CD4-positive, alpha-beta T cell (primary cell): Measurements from ENCODE around the gene PRND. TPM values are rescaled to one million over a fixed set of nuclear protein-coding genes. Genes with fewer than 3 reads are reported as not detected.

Experiments
- ATAC-seq: fragments of 200-7000 bp; cut with Tn5 transposase; one replicate; pipeline ENCODE4 v1.10.0; 2022; ENCODE audit warnings: mild to moderate bottlenecking; ENCODE audit not compliant: poor library complexity
- CTCF ChIA-PET: fragments of 350-600 bp; sonication (Branson Sonifier 250); formaldehyde crosslinking; loops from one replicate; lab custom pipeline; 2021; ENCODE audit warnings: antibody characterized with exemption, inconsistent platforms; lab: Charles Lee
- POLR2A ChIA-PET: fragments of 350-600 bp; sonication (Branson Sonifier 250); formaldehyde crosslinking; loops from one replicate; lab custom pipeline; 2021; ENCODE audit warnings: antibody characterized with exemption, inconsistent platforms; lab: Charles Lee
- DNase-seq, 14 experiments: peaks; one replicate each; pipeline ENCODE4 v3.0.0-alpha.2; 2013 to 2020; ENCODE audit warnings: mixed read lengths in 2 of 14
- H3K27ac ChIP-seq, 2 donors: one replicate each; pipeline versions ENCODE4 v1.5.1 to v1.7.0; 2013; ENCODE audit warnings: low read length in 2 of 2, low read depth in 1 of 2, mild to moderate bottlenecking in 1 of 2
- H3K27me3 ChIP-seq, 2 experiments: 1 replicate in 1 of 2; 2 replicates in 1 of 2; pipeline versions ENCODE4 v1.6.1 to v1.7.0; 2013; ENCODE audit warnings: low read length in 2 of 2, control low read depth in 1 of 2, mild to moderate bottlenecking in 1 of 2, moderate library complexity in 1 of 2; ENCODE audit not compliant: insufficient read depth in 2 of 2, control insufficient read depth in 1 of 2
- H3K36me3 ChIP-seq: one replicate; pipeline ENCODE4 v1.6.1; 2013; ENCODE audit warnings: low read length, control low read depth; ENCODE audit not compliant: insufficient read depth
- H3K4me1 ChIP-seq: one replicate; pipeline ENCODE4 v1.6.1; 2013; ENCODE audit warnings: low read length, control low read depth; ENCODE audit not compliant: insufficient read depth
- H3K4me3 ChIP-seq: one replicate; pipeline ENCODE4 v1.5.1; 2013; ENCODE audit warnings: mild to moderate bottlenecking, low read length, moderate library complexity
- H3K9me3 ChIP-seq, 2 experiments: 1 replicate in 1 of 2; 2 replicates in 1 of 2; pipeline versions ENCODE4 v1.6.1 to v1.7.0; 2013; ENCODE audit warnings: low read length in 2 of 2, mild to moderate bottlenecking in 2 of 2, control low read depth in 1 of 2, moderate library complexity in 1 of 2; ENCODE audit not compliant: control insufficient read depth in 1 of 2, insufficient read depth in 1 of 2
- H3K27ac Mint-ChIP-seq: one replicate; pipeline ENCODE4 v1.8.0; 2020; ENCODE audit warnings: mixed read lengths
- H3K27me3 Mint-ChIP-seq: one replicate; pipeline ENCODE4 v1.8.0; 2021; ENCODE audit warnings: mixed read lengths
- H3K36me3 Mint-ChIP-seq: one replicate; pipeline ENCODE4 v1.8.0; 2021; ENCODE audit warnings: low read depth, mixed read lengths
- H3K4me1 Mint-ChIP-seq: one replicate; pipeline ENCODE4 v1.8.0; 2021; ENCODE audit warnings: low read depth, mixed read lengths
- H3K4me3 Mint-ChIP-seq: one replicate; pipeline ENCODE4 v1.8.0; 2020; ENCODE audit warnings: mild to moderate bottlenecking, mixed read lengths
- H3K9me3 Mint-ChIP-seq: one replicate; pipeline ENCODE4 v1.8.0; 2020; ENCODE audit warnings: mixed read lengths
- CTCF ChIP-seq: fragments of 200-600 bp; IDR thresholded peaks from one replicate; pipeline ENCODE4 v1.8.0; 2022; ENCODE audit warnings: antibody characterized with exemption, mild to moderate bottlenecking
- intact Hi-C, 2 experiments: fragments of 100-400 bp; cut with DNase I in 1 of 2; cut with micrococcal nuclease in 1 of 2; formaldehyde crosslinking; loops; one replicate each; pipeline versions ENCODE4 v1.15.1 to v1.9.0; 2023 to 2025; cut with DNase I, micrococcal nuclease
- total RNA-seq, 174 experiments: library from RNA in 2 of 174; stranded (reverse) in 2 of 174; gene quantifications; one replicate each; pipeline ENCODE4 v1.2.3 and lab custom pipeline; 2021 to 2026

The PRND gene
- total RNA-seq, 2 experiments from 2014 or later = not detected

DNA sequence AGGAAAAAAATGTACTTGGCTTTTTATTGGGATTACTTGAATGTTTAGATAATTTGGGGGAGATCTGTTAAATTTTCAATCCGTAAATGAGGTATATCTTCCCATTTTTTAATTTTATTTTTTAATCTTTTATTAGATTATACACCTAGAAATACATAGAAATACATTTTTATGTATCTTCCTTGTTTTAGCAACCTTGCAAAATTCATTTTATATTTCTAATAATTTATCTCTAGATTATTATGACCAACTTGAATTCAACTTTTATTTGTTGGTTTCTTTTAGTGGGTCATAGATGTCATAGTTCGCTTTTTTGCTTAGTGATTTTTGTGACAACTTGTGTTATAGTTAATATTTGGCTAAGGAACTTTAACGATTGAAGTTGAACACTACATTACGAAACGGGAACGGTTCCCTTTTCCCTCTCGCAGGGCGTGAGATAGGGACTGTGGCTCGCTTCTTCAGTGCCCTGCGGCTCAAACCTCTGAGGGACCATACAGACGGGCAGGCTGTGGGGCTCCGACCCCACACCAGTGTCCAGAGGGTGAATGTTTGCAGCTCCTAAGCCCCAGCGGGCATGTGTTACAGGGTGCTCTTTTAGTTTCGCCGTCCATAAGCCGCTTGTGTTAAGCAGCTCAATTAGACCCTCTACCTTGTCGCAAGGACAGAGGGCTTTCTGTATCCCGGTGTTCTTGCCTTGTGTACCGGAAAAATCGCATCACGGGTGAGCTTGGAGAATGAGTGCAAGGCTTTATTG, 53.8 kb downstream of the PRND start:
- H3K36me3 ChIP-seq = no peaks in the 10 kb centered on the region
- no peak for TF ChIP-seq CTCF
- Mint-ChIP-seq H3K9me3 (peaks cover 2% of the 10 kb centered on the region), H3K4me1 (peaks cover 11% of the 10 kb centered on the region), H3K27me3 (no peaks in the 10 kb centered on the region), H3K27ac (no peak overlapping the region), H3K4me3 (no peak overlapping the region), H3K36me3 (peaks cover 6% of the 10 kb centered on the region)
- CTCF ChIA-PET = no interaction called here
- POLR2A ChIA-PET = no interaction called here
- no peak overlapping the region for H3K27ac ChIP-seq
- intact Hi-C loops = no loop called here
- peaks cover 8% of the 10 kb centered on the region for H3K4me1 ChIP-seq
- H3K27me3 ChIP-seq = no peaks in the 10 kb centered on the region
- no peak for ATAC-seq
- peak in 1 of 14 experiments; percentile 25 for DNase-seq
- no peak overlapping the region for H3K4me3 ChIP-seq
- peaks cover 0 to 20% of the 10 kb centered on the region in 2 experiments for H3K9me3 ChIP-seq

- H3K4me3 Mint-ChIP-seq = no peak overlapping the region
- POLR2A ChIA-PET = no interaction called here
- DNase-seq = no peak
- no peak for ATAC-seq
- Histone ChIP-seq H3K4me3 (no peak overlapping the region), H3K4me1 (peaks cover 8% of the 10 kb centered on the region), H3K9me3 (peaks cover 0 to 19% of the 10 kb centered on the region in 2 experiments), H3K36me3 (no peaks in the 10 kb centered on the region), H3K27ac (no peak overlapping the region), H3K27me3 (no peaks in the 10 kb centered on the region)
- H3K27me3 Mint-ChIP-seq = no peaks in the 10 kb centered on the region
- H3K27ac Mint-ChIP-seq = no peak overlapping the region
- H3K36me3 Mint-ChIP-seq = peaks cover 2% of the 10 kb centered on the region
- TF ChIP-seq CTCF = no peak
- intact Hi-C loops = no loop called here
- H3K9me3 Mint-ChIP-seq = no peaks in the 10 kb centered on the region
- peaks cover 13% of the 10 kb centered on the region for H3K4me1 Mint-ChIP-seq
- CTCF ChIA-PET = no interaction called here
Observed at GRCh38 chr20:4776079-4776630, 54.4 kb downstream of the PRND start.

Other genes starting within 250 kb of the PRND start
- gene PRNP, start 35.5 kb upstream of the PRND start, total RNA-seq = 100 to 1,000 TPM; 110 to 112 TPM
- 10 to 100 TPM; 19.7 to 20.0 TPM for gene RASSF2, start 101.7 kb downstream of the PRND start, total RNA-seq